22Rv1 (cell line): ENCODE data around the gene PDE8B.

Experiments used
- ZFX ChIP-seq: fragments of 450-650 bp; IDR thresholded peaks from 2 replicates; pipeline ENCODE4 v1.6.1; 2017; ENCODE audit warnings: antibody characterized with exemption, borderline replicate concordance
- TF ChIP-seq, protein P1 (sequence below): fragments of 450-650 bp; IDR thresholded peaks from 2 replicates; pipeline ENCODE4 v1.5.1; 2017; ENCODE audit warnings: mild to moderate bottlenecking

DNA sequence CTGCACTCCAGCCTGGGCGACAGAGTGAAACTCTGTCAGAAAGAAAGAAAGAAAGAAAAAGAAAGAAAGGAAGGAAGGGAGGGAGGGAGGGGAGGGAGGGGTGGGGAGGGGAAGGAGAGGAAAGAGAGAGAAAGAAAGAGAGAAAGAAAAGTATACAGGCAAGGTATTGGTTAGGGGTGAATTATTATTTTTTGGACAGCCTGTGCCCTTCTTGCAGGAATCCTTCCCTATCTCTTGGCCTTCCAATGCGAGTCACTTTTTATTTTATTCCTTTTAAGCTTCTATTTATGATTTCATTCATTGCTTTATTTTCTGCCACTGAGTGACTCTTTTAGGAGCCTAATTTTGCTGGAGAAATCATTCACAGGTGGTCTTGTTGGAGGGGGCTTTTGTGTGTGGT lies 98.7 kb downstream of the PDE8B start:
- TF ChIP-seq, protein P1, sequence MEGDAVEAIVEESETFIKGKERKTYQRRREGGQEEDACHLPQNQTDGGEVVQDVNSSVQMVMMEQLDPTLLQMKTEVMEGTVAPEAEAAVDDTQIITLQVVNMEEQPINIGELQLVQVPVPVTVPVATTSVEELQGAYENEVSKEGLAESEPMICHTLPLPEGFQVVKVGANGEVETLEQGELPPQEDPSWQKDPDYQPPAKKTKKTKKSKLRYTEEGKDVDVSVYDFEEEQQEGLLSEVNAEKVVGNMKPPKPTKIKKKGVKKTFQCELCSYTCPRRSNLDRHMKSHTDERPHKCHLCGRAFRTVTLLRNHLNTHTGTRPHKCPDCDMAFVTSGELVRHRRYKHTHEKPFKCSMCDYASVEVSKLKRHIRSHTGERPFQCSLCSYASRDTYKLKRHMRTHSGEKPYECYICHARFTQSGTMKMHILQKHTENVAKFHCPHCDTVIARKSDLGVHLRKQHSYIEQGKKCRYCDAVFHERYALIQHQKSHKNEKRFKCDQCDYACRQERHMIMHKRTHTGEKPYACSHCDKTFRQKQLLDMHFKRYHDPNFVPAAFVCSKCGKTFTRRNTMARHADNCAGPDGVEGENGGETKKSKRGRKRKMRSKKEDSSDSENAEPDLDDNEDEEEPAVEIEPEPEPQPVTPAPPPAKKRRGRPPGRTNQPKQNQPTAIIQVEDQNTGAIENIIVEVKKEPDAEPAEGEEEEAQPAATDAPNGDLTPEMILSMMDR = no peak
- TF ChIP-seq ZFX = no peak
